HUES6 (cell line): ENCODE measurements around the gene EDIL3.

ENCODE experiments used
- H3K27ac ChIP-seq: 2 replicates; pipeline ENCODE4 v1.7.0; 2013; ENCODE audit warnings: low read depth, mild to moderate bottlenecking, low read length, inconsistent platforms
- H3K27me3 ChIP-seq: 2 replicates; pipeline ENCODE4 v1.6.1; 2013; ENCODE audit warnings: low read length; ENCODE audit not compliant: control insufficient read depth, insufficient read depth
- H3K36me3 ChIP-seq: 2 replicates; pipeline ENCODE4 v1.6.1; 2013; ENCODE audit warnings: low read length; ENCODE audit not compliant: control insufficient read depth, insufficient read depth
- H3K4me1 ChIP-seq: 2 replicates; pipeline ENCODE4 v1.6.1; 2013; ENCODE audit warnings: low read length; ENCODE audit not compliant: control insufficient read depth, insufficient read depth
- H3K4me3 ChIP-seq: 2 replicates; pipeline ENCODE4 v1.5.1; 2013; ENCODE audit warnings: low read depth, low read length
- H3K9ac ChIP-seq: one replicate; pipeline ENCODE4 v1.6.1; 2013; ENCODE audit warnings: mild to moderate bottlenecking, low read length
- H3K9me3 ChIP-seq: 2 replicates; pipeline ENCODE4 v1.6.1; 2013; ENCODE audit warnings: low read depth, low read length; ENCODE audit not compliant: control insufficient read depth, insufficient read depth

The EDIL3 gene, protein sequence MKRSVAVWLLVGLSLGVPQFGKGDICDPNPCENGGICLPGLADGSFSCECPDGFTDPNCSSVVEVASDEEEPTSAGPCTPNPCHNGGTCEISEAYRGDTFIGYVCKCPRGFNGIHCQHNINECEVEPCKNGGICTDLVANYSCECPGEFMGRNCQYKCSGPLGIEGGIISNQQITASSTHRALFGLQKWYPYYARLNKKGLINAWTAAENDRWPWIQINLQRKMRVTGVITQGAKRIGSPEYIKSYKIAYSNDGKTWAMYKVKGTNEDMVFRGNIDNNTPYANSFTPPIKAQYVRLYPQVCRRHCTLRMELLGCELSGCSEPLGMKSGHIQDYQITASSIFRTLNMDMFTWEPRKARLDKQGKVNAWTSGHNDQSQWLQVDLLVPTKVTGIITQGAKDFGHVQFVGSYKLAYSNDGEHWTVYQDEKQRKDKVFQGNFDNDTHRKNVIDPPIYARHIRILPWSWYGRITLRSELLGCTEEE

DNA sequence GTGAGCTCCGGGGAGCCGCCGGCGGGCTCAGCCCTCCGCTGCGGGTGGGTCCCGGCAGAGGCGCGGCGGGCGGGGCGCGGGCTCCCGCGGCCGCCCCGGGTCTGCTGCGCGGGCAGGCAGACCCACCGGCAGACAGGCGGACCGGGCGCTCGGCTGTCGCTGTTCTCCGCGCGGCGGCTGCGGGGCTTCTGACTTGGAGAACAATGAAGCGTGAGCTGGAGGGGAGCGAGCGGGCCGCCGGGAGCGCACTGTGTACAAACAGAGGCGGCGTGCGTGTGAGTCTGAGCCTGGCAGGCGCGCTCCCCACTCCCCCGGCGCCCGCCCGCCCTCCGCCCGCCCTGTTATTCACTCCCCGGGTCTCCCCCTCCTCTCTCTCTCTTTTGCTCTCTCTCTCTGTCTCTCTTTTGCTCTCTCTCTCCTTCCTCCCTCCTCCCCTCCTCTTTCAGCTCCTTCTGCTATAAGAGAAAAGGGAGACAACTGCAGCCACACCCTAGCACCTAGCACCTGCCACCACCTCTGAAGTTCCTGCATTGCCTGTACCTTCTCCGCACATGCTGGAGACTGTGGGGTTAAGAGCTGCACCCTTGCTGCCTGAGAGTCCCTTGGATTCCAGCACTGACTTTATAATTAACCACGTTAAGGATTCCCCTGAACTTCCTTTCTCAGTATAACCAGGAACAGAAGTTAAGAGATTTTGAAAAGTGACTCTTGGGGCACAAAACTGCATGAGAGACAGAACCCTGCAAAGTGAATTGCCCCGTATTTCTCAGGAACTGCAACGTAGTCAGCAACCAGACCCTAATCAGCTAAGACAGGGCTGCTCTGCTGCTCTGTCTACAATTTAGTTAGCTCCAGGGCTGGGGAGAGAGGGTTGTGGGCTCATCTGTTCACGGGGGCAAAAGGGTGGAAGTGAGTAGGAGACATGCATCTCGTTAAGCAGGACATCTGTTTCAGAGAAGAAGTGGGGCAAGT lies at the start of gene EDIL3:
TSS of gene EDIL3 (minus strand) at position 277 of the 972 bp plus-strand sequence. CDS start 506 bp downstream, outside the sequence.
- H3K4me3 ChIP-seq = peak within 1 kb of the TSS; percentile 94
- H3K9me3 ChIP-seq = no peaks in the 10 kb centered on the region

DNA sequence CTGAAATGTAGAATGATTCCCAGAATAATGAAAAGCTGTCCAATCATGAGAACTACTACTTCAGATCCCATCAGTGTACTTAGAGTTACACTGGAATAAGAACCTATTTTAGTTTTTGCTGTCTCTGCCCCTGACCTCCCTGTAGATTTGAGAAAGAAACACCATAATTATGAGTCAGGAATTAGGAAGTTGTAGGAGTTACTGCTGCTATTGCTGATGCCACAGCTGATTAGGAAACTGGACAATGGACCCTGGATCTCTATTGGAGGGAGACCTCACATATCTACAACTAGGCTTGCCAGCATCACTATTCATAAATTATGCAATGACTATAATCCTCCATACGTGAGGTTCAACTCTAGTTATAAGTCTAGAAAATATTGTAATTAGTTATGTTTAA lies 48.8 kb upstream of the EDIL3 start:
- Histone ChIP-seq H3K27me3 (no peaks in the 10 kb centered on the region), H3K4me1 (no peaks in the 10 kb centered on the region), H3K36me3 (no peaks in the 10 kb centered on the region), H3K4me3 (no peak overlapping the region), H3K27ac (no peak overlapping the region), H3K9me3 (no peaks in the 10 kb centered on the region), H3K9ac (no peak overlapping the region)

More for the DNA sequence above, at the start of gene EDIL3:
- peak within 1 kb of the TSS; percentile 79 for H3K9ac ChIP-seq
- peaks cover 4% of the 10 kb centered on the region; the same call in 1 of the 2 replicates for H3K4me1 ChIP-seq
- H3K36me3 ChIP-seq = peaks cover 5% of the 10 kb centered on the region; the same call in 1 of the 2 replicates
- H3K27ac ChIP-seq = peak within 1 kb of the TSS; percentile 50; the same call in 1 of the 2 replicates
- H3K27me3 ChIP-seq = peaks cover 14% of the 10 kb centered on the region; the same call in 1 of the 2 replicates

DNA sequence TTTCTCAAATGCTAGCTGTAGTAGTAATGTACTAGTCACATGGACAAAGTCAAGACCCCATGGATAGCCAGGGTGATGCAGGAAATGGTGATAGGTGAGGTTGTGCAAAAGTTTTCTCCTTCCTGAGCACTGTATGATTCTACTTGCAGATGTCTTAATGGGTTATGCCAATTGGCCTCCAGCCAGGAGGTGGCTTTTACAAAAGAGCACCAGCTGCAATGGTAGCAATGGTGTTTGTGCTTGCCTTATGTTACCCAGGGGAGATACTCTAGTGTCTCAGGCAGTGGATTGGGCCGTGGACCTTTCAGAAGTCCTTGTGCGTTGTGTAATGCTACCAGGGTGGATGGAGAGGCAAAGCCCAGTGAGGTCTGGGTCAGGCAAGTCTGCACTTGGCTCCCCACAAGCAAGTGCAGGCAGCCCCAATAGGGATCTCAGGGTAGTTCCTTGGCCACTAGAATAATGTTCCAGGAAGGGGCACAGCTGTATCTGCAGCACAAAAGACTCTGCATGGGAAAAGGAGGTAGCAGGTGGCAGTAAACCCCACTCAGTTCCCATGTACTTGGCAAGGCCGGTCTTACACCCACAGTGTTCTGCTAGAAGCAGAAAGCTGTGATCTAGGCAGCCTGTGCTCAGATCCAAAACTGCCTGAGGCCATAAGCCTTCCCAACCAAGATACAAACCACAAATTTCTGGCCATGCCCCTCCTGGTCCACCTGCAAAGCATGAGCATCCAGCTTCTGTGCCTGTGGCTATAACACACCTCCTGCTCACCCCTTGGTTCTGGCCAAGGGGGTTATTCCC lies 46.4 kb upstream of the EDIL3 start:
- Histone ChIP-seq H3K27me3 (no peaks in the 10 kb centered on the region), H3K36me3 (no peaks in the 10 kb centered on the region), H3K4me1 (no peaks in the 10 kb centered on the region), H3K27ac (no peak overlapping the region), H3K9me3 (no peaks in the 10 kb centered on the region), H3K4me3 (no peak overlapping the region), H3K9ac (no peak overlapping the region)

DNA sequence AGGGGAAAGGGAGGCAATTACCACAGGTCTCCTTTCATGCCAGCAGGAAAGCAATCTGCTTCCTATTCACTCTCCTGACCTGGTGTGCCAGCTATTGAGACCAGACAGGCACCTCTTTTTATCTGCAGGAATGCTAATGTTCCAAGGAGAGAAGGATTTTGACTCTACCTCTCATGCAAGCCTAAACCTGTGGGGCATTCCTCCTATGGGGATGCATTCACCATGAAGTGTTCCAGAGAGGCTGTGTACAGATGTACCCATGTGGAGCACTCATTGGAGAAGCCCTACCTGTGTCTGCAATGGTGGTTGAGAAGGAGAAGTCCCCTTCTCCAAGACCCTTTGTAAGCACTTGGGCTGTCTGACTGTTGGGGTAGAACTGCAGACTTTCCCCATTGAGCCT lies 45.4 kb upstream of the EDIL3 start:
- Histone ChIP-seq H3K9me3 (no peaks in the 10 kb centered on the region), H3K9ac (no peak overlapping the region), H3K4me1 (0 out of 2 replicates have a peak, but pooled peaks cover 6% of the 10 kb centered on the region), H3K27me3 (no peaks in the 10 kb centered on the region), H3K27ac (no peak overlapping the region), H3K36me3 (no peaks in the 10 kb centered on the region), H3K4me3 (no peak overlapping the region)

DNA sequence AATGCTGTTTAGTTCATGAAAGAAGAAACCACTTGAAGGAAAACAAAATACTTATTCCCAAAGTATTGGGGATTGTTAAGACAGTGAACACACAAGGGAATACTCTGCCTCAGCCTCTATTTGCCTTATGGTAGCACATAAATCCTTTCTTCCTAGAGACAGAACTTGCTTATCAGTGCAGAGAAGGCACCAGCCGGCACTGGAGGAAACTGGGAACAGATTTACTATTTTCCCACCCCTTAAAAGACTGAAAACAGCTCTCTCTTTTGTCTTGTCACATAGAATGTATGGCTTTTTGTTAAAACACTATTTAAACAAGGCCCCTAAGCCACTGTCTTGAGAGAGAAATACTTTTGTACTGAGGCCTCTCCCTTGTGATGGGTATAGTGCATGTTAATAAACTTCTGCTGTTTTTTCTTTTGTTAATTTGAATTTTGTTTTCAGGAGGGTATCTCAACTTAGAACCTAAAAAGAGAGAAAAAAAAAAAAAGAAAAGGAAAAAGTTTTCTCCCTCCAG lies 40.7 kb upstream of the EDIL3 start:
- Histone ChIP-seq H3K36me3 (no peaks in the 10 kb centered on the region), H3K4me1 (0 out of 2 replicates have a peak, but pooled peaks cover 6% of the 10 kb centered on the region), H3K4me3 (no peak overlapping the region), H3K27me3 (no peaks in the 10 kb centered on the region), H3K9me3 (no peaks in the 10 kb centered on the region), H3K9ac (no peak overlapping the region), H3K27ac (no peak overlapping the region)

DNA sequence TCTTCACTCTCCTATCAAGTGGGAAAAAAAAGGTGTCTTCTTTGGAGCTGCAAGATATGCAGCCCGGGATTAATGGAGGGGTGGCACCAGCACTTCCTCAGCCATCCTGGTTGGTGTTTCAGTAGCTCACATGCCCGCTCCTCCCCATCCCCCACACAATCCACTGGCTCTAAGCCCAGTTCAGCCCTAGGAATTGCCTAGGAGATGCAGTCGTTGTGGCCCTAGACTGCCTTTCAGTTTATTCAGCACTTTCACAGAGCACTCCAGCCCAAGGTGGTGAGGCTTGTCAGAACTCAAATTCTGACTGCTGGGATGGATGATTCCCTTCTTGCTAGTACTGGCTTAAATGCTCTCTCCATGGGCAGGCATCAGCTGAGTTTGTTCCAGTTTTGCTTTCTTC lies 35.1 kb upstream of the EDIL3 start:
- H3K9me3 ChIP-seq = 0 out of 2 replicates have a peak, but pooled peaks cover 3% of the 10 kb centered on the region
- H3K4me1 ChIP-seq = no peaks in the 10 kb centered on the region
- H3K9ac ChIP-seq = no peak overlapping the region
- H3K27ac ChIP-seq = no peak overlapping the region
- no peak overlapping the region for H3K4me3 ChIP-seq
- H3K27me3 ChIP-seq = no peaks in the 10 kb centered on the region
- H3K36me3 ChIP-seq = no peaks in the 10 kb centered on the region

DNA sequence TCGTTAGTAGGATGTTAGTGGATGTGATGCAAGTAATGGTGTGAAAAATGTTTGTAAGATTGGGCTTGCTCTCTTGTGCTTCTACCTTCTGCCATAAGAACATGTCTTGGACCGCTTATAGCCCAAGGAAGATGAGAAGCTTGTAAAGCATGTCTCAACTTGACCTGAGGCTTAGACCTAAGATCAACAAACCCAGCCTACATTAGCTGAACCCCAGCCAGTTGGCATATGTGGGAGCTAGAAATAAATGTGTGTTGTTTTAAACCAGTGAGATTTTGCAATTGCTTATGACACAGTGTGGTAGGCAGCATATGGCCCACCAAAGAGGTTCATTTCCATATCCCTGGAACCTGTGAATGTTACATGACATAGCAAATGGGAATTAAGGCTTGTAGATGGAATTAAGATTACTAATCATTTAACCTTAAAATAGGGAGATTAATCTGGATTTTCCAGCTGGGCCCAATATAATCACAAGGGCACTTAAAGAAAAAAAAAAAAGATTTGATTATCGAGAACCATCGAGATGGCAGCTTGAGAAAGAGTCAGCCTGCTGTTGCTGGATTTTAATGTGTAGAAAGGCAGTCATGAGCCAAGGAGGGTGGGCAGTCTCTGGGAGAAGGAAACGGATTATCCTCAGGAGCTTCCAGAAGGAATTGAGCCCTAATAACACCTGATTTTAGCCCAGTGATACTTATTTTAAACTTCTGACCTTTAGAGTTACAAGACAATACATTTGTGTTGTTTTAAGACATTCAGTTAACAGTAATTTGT lies 27.3 kb upstream of the EDIL3 start:
- no peak overlapping the region for H3K9ac ChIP-seq
- H3K27me3 ChIP-seq = no peaks in the 10 kb centered on the region
- 0 out of 2 replicates have a peak, but pooled peaks cover 3% of the 10 kb centered on the region for H3K9me3 ChIP-seq
- no peak overlapping the region for H3K27ac ChIP-seq
- H3K4me1 ChIP-seq = no peaks in the 10 kb centered on the region
- no peaks in the 10 kb centered on the region for H3K36me3 ChIP-seq
- no peak overlapping the region for H3K4me3 ChIP-seq

DNA sequence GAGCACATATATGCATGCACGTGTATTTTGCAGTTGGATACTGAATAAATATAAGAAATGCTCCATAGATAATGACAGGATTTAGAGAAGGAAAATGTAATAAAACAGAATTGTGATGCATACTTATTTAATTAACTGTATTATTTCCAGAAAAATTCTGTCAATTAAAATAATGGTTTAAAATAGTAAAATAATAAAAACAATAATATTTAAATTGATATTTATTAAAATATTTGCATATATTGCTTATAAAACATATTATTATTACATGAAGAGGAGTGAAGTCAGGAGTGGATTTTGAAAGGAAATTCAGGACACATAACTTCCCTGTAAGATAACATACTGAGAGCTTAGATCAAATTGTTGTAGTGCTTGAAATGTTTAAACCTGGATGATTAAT lies 21.4 kb upstream of the EDIL3 start:
- no peaks in the 10 kb centered on the region for H3K36me3 ChIP-seq
- no peaks in the 10 kb centered on the region for H3K27me3 ChIP-seq
- H3K4me3 ChIP-seq = no peak overlapping the region
- H3K9me3 ChIP-seq = no peaks in the 10 kb centered on the region
- no peak overlapping the region for H3K9ac ChIP-seq
- H3K27ac ChIP-seq = no peak overlapping the region
- peaks cover 4% of the 10 kb centered on the region; the same call in 1 of the 2 replicates for H3K4me1 ChIP-seq

DNA sequence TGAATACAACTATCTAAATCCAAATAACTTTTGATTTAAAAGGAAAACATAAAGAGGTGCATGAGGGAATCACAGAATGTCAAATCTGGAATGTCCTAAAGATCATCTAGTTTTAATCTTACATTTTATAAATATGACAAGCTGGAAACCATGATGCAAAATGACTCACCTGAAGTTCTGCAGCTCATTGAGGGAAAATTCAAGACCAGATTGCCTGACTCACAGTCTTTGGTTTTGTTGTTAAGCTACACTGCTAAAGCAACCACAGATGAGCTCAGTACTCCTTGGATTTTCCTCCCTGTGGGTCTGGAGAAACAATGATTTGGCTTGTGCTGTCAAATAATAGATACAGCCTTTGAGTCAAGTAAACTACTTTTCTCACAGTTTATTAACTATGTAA lies 19.1 kb upstream of the EDIL3 start:
- Histone ChIP-seq H3K27me3 (no peaks in the 10 kb centered on the region), H3K9me3 (no peaks in the 10 kb centered on the region), H3K27ac (no peak overlapping the region), H3K4me1 (peaks cover 4% of the 10 kb centered on the region; the same call in 1 of the 2 replicates), H3K36me3 (no peaks in the 10 kb centered on the region), H3K9ac (no peak overlapping the region), H3K4me3 (no peak overlapping the region)
